Measurements from ENCODE around the gene ASB2. TPM values are rescaled to one million over a fixed set of nuclear protein-coding genes. Genes with fewer than 3 reads are reported as not detected.

The ASB2 gene
- total and polyA plus RNA-seq, 2 of the 8 experiments (the other 6 are each of a cell fraction or from before 2014, with no cell fraction given): 1.0 to 2.1 TPM

DNA sequence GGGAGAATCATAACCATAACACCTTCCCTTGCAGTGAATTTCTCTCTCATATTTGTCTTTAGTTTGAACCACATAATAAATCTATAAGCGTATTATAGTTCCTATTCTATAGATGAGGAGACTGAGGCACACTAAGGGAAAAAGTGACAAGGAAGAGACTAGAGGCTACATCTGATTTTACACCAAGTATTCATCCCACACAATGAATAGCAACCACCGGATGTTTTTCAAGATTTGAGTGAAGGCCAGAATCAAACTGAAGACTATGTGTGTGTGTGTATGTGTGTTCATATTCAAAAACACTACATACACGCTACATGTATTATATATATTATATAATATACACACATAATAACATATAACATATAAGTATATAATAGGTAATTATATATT lies 4.7 kb downstream of the ASB2 start (continued):
- no peak for TF ChIP-seq SUZ12 (IDR thresholded peaks at IDR 0.05; ENCODE audit: low read length)
- TF ChIP-seq YY1 (IDR thresholded peaks at IDR 0.05; ENCODE audit: low read depth, low read length): no peak
- no peak for TF ChIP-seq KDM5A (IDR thresholded peaks at IDR 0.05; ENCODE audit: low read length)
- TF ChIP-seq RBBP5 (IDR thresholded peaks at IDR 0.05; ENCODE audit: borderline replicate concordance, low read depth, low read length): no peak
- no peak for TF ChIP-seq EGR1 (IDR thresholded peaks at IDR 0.05; ENCODE audit: borderline replicate concordance, low read depth, low read length)
- TF ChIP-seq, protein P1, sequence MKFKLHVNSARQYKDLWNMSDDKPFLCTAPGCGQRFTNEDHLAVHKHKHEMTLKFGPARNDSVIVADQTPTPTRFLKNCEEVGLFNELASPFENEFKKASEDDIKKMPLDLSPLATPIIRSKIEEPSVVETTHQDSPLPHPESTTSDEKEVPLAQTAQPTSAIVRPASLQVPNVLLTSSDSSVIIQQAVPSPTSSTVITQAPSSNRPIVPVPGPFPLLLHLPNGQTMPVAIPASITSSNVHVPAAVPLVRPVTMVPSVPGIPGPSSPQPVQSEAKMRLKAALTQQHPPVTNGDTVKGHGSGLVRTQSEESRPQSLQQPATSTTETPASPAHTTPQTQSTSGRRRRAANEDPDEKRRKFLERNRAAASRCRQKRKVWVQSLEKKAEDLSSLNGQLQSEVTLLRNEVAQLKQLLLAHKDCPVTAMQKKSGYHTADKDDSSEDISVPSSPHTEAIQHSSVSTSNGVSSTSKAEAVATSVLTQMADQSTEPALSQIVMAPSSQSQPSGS (IDR thresholded peaks at IDR 0.05; ENCODE audit: low read length): no peak
